Right atrium auricular region (tissue), 2 donors: ENCODE results near the gene ADGRE1. TPM values are rescaled to one million over a fixed set of nuclear protein-coding genes. Genes with fewer than 3 reads are reported as not detected.
"Not testable (repeated sequence)": the region's sequence is repeated elsewhere in the genome, so short reads cannot be mapped to it uniquely, and the experiment has no call there.

Experiments
- DNase-seq: peaks from one replicate; pipeline ENCODE4 v3.0.0-alpha.2; 2019; ENCODE audit warnings: low spot score
- H3K27ac ChIP-seq, 2 donors: fragments of 200-600 bp; sonication (generic); 1 replicate in 1 of 2; 2 replicates in 1 of 2; pipeline ENCODE4 v1.5.1; 2016 to 2019
- H3K27me3 ChIP-seq, 2 donors: fragments of 200-600 bp; sonication (generic); one replicate each; pipeline versions ENCODE4 v1.5.1 to v1.6.0; 2017 to 2019
- H3K36me3 ChIP-seq: fragments of 200-600 bp; sonication (generic); one replicate; pipeline ENCODE4 v1.5.1; 2016
- H3K4me1 ChIP-seq, 2 donors: fragments of 200-600 bp; sonication (generic); one replicate each; pipeline versions ENCODE4 v1.5.1 to v1.6.0; 2017 to 2019
- H3K4me3 ChIP-seq, 2 donors: fragments of 200-600 bp; sonication (generic); 1 replicate in 1 of 2; 2 replicates in 1 of 2; pipeline ENCODE4 v1.5.1; 2017 to 2019; ENCODE audit warnings: mild to moderate bottlenecking in 1 of 2, moderate library complexity in 1 of 2
- H3K9me3 ChIP-seq, 2 donors: fragments of 200-600 bp; sonication (generic); one replicate each; pipeline ENCODE4 v1.5.1; 2019
- total RNA-seq, 2 donors: library from RNA; depleted of rRNA; stranded (reverse); fragments of >200 nt; gene quantifications; one replicate each; pipeline ENCODE4 v1.1.0, GENCODE V29; 2016
- TF ChIP-seq, protein P1 (sequence below), 2 donors: fragments of 200-600 bp; sonication (generic); IDR thresholded peaks; one replicate each; pipeline ENCODE4 v1.5.1; 2019; ENCODE audit warnings: antibody characterized with exemption in 2 of 2

The ADGRE1 gene
- total RNA-seq, 2 donors from 2014 or later = not detected

DNA sequence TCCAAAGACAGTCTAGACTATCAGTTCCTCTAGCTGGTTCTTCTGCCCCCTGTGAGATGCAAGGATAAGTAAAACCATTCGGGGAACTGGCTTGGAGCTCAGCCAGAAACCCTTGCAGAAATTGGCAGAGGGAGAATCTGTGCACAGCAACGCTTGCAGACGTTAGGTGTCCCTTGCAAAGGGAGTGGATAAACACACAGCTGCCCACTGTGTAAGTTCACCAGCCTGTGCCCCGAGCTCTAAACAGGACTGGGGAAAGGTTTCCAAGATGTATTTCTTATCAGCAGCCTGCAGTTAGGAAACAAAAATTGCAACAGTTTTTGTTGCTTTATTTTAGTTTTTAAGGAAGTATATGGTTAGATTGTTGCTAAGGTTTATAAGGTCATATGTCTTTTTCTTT lies 19.0 kb upstream of the ADGRE1 start:
- Histone ChIP-seq H3K9me3 (no peaks in the 10 kb centered on the region), H3K27ac (no peak overlapping the region), H3K4me3 (no peak overlapping the region), H3K27me3 (no peaks in the 10 kb centered on the region), H3K4me1 (peaks cover 0 to under 1% of the 10 kb centered on the region in 2 donors), H3K36me3 (no peaks in the 10 kb centered on the region)
- TF ChIP-seq, protein P1, sequence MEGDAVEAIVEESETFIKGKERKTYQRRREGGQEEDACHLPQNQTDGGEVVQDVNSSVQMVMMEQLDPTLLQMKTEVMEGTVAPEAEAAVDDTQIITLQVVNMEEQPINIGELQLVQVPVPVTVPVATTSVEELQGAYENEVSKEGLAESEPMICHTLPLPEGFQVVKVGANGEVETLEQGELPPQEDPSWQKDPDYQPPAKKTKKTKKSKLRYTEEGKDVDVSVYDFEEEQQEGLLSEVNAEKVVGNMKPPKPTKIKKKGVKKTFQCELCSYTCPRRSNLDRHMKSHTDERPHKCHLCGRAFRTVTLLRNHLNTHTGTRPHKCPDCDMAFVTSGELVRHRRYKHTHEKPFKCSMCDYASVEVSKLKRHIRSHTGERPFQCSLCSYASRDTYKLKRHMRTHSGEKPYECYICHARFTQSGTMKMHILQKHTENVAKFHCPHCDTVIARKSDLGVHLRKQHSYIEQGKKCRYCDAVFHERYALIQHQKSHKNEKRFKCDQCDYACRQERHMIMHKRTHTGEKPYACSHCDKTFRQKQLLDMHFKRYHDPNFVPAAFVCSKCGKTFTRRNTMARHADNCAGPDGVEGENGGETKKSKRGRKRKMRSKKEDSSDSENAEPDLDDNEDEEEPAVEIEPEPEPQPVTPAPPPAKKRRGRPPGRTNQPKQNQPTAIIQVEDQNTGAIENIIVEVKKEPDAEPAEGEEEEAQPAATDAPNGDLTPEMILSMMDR (IDR thresholded peaks at IDR 0.05) = no peak
- DNase-seq = no peak

DNA sequence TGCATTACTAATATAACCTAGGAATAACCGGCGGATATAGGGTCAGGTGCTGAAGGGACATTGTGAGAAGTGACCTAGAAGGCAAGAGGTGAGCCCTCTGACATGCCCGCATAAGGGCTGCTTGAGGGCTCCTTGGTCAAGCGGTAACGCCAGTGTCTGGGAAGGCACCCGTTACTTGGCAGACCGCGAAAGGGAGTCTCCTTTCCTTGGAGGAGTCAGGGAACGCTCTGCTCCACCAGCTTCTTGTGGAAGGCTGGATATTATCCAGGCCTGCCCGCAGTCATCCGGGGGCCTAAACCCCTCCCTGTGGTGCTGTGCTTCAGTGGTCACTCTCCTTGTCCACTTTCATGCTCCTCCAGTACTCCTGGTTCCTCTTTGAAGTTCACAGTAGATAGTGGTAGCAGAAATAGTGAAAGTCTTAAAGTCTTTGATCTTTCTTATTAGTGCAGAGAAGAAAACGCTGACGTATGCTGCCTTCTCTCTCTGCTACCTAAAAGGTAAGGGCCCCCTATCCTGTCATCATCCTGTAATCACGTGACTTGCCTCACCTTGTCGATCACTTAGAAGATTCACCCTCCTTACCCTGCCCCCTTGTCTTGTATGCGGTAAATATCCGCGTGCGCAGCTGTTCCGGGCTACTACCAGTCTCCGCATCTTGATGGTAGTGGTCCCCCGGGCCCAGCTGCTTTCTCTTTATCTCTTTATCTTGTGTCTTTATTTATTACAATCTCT lies 18.1 kb upstream of the ADGRE1 start:
- H3K27me3 ChIP-seq, H3K27ac ChIP-seq, H3K9me3 ChIP-seq, H3K4me1 ChIP-seq, DNase-seq, H3K36me3 ChIP-seq, H3K4me3 ChIP-seq: not testable (repeated sequence)

DNA sequence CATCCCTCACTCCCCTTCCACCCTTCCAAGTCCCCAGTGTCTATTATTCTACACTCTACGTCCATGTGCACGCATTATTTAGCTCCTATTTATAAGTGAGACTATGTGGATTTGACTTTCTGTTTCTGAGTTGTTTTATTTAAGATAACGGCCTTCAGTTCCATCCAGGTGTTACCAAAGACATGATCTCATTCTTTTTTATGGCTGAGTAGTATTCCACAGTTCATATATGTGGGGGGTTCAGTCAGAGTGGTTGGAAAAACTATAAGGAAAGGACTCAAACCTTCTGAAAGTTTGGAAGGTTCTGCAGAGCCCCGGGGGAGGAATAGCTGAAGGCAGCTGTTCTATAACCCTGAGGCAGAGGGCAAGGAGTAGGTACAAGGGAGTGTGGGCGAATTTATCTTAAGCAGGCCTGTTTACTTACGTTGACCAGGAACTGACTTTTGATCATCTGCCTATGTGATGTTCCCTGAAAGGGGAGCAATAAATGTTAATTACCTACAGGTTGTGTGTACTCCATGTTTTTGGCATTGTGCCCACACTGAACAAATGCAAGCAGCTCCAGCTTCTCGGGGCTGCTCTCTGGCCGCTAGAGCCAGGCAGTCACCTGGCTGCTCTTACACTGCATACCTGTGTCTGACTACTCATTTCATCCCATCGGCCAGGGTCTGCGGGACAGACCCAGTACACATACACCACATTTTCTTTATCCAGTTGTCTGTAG lies 13.5 kb upstream of the ADGRE1 start:
- Histone ChIP-seq H3K36me3 (no peaks in the 10 kb centered on the region), H3K27ac (no peak overlapping the region), H3K9me3 (peaks cover 0 to 6% of the 10 kb centered on the region in 2 donors), H3K4me1 (no peaks in the 10 kb centered on the region), H3K27me3 (no peaks in the 10 kb centered on the region), H3K4me3 (no peak overlapping the region)
- DNase-seq = no peak
- TF ChIP-seq, protein P1 (IDR thresholded peaks at IDR 0.05) = no peak

DNA sequence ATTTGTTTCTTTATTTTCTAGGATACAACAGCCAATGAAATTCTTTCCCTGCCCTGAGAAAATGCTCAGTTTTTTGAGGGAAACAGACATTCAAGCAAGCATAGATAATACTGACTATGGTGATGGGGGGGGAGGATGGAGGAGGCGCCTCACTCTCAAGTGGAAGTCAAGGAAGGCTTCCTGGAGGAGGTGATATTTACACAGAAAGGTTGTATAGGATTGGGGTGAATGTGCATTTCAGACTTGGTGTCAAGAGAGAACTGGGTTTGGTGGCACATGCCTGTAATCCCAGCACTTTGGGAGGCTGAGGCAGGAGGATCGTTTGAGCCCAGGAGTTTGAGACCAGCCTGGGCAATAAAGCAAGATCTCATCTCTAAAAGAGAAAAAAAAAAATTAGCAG lies 12.2 kb upstream of the ADGRE1 start:
- no peaks in the 10 kb centered on the region for H3K27me3 ChIP-seq
- H3K27ac ChIP-seq = no peak overlapping the region
- H3K36me3 ChIP-seq = no peaks in the 10 kb centered on the region
- TF ChIP-seq, protein P1 (IDR thresholded peaks at IDR 0.05) = no peak
- H3K4me3 ChIP-seq = no peak overlapping the region
- H3K9me3 ChIP-seq = peaks cover 0 to 14% of the 10 kb centered on the region in 2 donors
- H3K4me1 ChIP-seq = no peaks in the 10 kb centered on the region
- no peak for DNase-seq

DNA sequence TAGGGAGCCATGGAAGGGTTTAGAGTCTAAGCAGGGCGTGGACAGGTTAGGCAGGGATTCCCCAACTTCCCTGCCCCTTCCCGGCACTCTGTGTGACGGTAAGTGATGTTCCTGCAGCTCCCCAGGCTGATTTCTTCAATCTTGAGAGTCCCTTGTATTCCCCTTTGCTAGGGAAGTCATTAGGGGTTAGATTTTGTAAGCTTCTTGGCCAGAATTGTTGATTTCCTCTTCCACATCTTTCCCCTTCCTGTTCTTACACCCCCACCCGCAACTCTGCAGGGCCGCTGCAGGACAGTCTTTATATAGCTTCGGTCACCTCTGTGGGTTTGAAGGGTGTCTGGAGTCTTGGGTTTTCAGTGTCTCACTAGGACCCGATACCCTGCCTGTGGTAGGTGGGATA lies 10.6 kb upstream of the ADGRE1 start:
- DNase-seq = no peak
- H3K36me3 ChIP-seq = no peaks in the 10 kb centered on the region
- H3K27ac ChIP-seq = no peak overlapping the region
- H3K9me3 ChIP-seq = peaks cover 0 to 14% of the 10 kb centered on the region in 2 donors
- H3K4me3 ChIP-seq = no peak overlapping the region
- TF ChIP-seq, protein P1 (IDR thresholded peaks at IDR 0.05) = no peak
- no peaks in the 10 kb centered on the region for H3K4me1 ChIP-seq
- H3K27me3 ChIP-seq = no peaks in the 10 kb centered on the region

DNA sequence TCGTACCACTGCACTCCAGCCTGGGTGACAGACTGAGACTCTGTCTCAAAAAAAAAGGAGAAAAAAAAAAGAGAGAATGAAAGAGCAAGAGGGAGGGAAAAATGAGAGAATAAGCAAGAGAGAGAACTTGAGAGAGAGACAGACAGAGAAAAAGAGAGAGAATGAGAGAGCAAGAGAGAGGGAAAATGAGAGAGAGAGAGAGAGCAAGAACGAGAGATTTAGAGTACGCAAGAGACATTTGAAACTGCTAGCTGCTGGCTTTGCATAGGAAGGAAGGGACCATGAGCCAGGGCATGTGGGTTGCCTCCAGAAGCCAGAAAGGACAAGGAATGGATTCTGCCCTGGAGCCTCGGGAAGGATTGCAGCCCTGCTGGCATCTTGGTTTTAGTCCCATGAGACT lies 9.6 kb upstream of the ADGRE1 start:
- Histone ChIP-seq H3K36me3 (no peaks in the 10 kb centered on the region), H3K4me3 (no peak overlapping the region), H3K27me3 (no peaks in the 10 kb centered on the region), H3K27ac (no peak overlapping the region), H3K4me1 (no peaks in the 10 kb centered on the region), H3K9me3 (peaks cover 0 to 14% of the 10 kb centered on the region in 2 donors)
- no peak for DNase-seq
- TF ChIP-seq, protein P1 (IDR thresholded peaks at IDR 0.05) = no peak
